Right lung (tissue), 10 donors: Measurements from ENCODE around the gene SCAF4. TPM values are rescaled to one million over a fixed set of nuclear protein-coding genes. Genes with fewer than 3 reads are reported as not detected.
A peak's percentile ranks its signal among the peaks of the same experiment; 100 is the strongest.
"Not testable (repeated sequence)": the region's sequence is repeated elsewhere in the genome, so short reads cannot be mapped to it uniquely, and the experiment has no call there.

Experiments
- DNase-seq, 2 donors: peaks; one replicate each; pipeline ENCODE4 v3.0.0-alpha.2; 2013
- long read RNA-seq, 8 donors: transcript quantifications; one replicate each; lab custom pipeline, GENCODE V29; 2026
- polyA plus RNA-seq, 5 donors: library from polyadenylated mRNA; unstranded; fragments of 120-200 nt; gene quantifications; one replicate each; pipeline versions ENCODE4 v1.2.1 to v1.2.3, GENCODE V29; 2013; ENCODE audit warnings: inconsistent platforms in 1 of 5, low replicate concordance in 1 of 5; ENCODE audit not compliant: insufficient read length in 5 of 5, insufficient read depth in 1 of 5

The SCAF4 gene, protein sequence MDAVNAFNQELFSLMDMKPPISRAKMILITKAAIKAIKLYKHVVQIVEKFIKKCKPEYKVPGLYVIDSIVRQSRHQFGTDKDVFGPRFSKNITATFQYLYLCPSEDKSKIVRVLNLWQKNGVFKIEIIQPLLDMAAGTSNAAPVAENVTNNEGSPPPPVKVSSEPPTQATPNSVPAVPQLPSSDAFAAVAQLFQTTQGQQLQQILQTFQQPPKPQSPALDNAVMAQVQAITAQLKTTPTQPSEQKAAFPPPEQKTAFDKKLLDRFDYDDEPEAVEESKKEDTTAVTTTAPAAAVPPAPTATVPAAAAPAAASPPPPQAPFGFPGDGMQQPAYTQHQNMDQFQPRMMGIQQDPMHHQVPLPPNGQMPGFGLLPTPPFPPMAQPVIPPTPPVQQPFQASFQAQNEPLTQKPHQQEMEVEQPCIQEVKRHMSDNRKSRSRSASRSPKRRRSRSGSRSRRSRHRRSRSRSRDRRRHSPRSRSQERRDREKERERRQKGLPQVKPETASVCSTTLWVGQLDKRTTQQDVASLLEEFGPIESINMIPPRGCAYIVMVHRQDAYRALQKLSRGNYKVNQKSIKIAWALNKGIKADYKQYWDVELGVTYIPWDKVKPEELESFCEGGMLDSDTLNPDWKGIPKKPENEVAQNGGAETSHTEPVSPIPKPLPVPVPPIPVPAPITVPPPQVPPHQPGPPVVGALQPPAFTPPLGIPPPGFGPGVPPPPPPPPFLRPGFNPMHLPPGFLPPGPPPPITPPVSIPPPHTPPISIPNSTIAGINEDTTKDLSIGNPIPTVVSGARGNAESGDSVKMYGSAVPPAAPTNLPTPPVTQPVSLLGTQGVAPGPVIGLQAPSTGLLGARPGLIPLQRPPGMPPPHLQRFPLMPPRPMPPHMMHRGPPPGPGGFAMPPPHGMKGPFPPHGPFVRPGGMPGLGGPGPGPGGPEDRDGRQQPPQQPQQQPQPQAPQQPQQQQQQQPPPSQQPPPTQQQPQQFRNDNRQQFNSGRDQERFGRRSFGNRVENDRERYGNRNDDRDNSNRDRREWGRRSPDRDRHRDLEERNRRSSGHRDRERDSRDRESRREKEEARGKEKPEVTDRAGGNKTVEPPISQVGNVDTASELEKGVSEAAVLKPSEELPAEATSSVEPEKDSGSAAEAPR
- 10 to 100 TPM; 36.3 to 43.3 (median 38.7) TPM for polyA plus RNA-seq
- long read RNA-seq, donor 1, full-length matches to known transcripts, result 5 of 5 reads
- long read RNA-seq, donor 1, partial matches to known transcripts, result 0 of 5 reads
- long read RNA-seq, donor 1, other reads (novel, unspliced or antisense), result 0 of 5 reads
- long read RNA-seq, donor 2, full-length matches to known transcripts, result 2 of 2 reads
- long read RNA-seq, donor 2, partial matches to known transcripts, result 0 of 2 reads
- long read RNA-seq, donor 2, other reads (novel, unspliced or antisense), result 0 of 2 reads
- long read RNA-seq, donor 3, partial matches to known transcripts, result 5 of 5 reads
- long read RNA-seq, donor 3, other reads (novel, unspliced or antisense), result 0 of 5 reads
- long read RNA-seq, donor 4, full-length matches to known transcripts, result 3 of 19 reads
- long read RNA-seq, donor 4, partial matches to known transcripts, result 16 of 19 reads
- long read RNA-seq, donor 4, other reads (novel, unspliced or antisense), result 0 of 19 reads
- long read RNA-seq, donor 5, result 0 reads
- long read RNA-seq, donor 6, full-length matches to known transcripts, result 6 of 6 reads
- long read RNA-seq, donor 6, partial matches to known transcripts, result 0 of 6 reads
- long read RNA-seq, donor 6, other reads (novel, unspliced or antisense), result 0 of 6 reads
- long read RNA-seq, donor 7, full-length matches to known transcripts, result 5 of 5 reads
- long read RNA-seq, donor 7, partial matches to known transcripts, result 0 of 5 reads
- long read RNA-seq, donor 7, other reads (novel, unspliced or antisense), result 0 of 5 reads
- long read RNA-seq, donor 8, result 0 reads

DNA sequence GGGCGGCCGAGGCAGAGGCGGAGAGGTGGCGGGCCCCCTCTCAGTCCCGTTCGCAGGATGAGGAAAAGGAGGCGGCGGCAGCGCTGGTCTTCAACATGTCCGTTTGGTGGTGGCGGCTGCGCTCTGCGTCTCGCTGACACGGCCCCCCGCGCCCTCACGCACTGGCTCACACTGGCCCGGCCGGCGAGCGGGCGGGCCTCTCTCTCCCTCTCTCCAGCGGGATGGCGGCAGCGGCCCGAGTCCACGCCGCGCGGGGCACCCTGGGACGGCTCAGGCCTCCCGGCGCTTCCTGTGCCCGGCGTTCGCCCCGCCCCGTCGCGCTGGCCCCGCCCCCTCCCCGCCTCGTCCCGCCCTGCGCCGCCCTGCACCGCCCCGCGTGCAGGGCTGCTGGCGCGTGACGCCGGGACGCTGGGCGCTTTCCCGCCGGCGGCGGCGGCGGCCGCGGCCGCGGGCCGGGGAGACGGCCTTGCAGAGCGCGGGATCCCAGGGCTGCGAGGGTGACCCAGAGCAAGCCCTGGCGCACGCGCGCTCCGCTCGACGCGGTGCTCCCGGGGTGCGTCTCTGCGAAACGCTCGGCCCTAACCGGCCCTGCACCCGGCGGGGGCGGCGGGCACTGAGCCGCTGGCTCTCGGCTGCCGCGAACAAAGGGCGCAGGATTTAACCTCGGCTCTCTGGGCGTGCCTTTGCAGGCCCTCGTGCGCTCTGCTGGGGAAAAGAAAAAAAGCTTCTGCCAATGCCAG lies at the start of gene SCAF4:
TSS of gene SCAF4 (minus strand) at position 262 of the 740 bp plus-strand sequence. CDS start 426 bp downstream, outside the sequence.
- peak; percentile 87 to 89 for DNase-seq

DNA sequence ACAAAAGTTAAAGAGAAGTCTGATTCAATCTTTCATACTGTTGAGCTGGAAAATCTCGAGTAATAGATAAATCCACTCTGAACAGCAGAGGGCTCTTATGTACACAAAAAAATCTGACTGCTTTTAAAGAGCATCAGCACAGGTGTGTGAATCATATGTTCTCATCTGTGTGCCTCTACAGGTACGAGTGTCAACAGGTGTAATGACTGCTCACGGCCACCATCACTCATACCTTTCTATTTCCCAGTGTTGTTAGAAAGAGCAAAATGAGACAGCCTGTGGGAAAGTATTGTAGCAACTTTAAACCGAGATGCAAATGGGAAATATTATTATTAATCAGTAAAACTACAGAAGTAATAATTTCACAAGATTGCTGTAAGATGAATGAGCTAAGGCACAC lies 49.0 kb upstream of the SCAF4 start:
- no peak for DNase-seq

DNA sequence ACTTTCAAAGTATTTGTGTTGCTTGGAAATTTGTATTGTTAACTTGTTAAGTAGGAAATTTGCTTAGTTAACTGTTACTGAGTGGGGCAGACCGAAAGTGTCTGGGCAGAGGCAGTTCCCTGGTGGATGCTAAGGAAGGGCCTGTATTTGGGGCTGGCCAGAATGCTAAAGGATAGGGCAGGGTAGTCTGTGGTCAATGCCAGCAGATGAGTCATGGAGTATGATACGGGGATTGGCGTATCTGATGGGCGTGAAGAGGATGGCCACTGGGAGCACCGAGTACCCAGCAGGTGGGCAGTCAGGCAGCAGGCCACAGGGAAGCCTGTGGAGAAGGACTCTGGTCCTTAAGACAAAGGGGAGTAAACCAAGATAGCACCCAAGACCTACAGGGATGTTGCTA lies 46.6 kb upstream of the SCAF4 start:
- DNase-seq, result no peak

DNA sequence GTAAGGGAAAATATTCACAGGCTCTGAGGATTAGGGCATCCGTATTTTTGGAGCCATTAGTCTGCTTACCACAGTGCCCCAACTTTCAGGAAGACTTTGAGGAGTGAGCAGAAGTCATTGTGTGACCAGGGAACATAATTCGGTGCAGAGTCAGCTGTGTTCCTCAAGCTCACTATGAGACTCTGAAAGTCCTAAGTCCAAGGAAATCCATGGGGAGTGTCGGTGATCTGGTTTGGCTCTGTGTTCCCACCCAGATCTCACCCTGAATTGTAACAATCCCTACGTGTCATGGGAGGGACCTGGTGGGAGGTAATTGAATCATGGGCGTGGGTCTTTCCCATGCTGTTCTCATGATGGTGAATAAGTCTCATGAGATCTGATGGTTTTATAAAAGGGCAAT lies 45.9 kb upstream of the SCAF4 start:
- no peak for DNase-seq

DNA sequence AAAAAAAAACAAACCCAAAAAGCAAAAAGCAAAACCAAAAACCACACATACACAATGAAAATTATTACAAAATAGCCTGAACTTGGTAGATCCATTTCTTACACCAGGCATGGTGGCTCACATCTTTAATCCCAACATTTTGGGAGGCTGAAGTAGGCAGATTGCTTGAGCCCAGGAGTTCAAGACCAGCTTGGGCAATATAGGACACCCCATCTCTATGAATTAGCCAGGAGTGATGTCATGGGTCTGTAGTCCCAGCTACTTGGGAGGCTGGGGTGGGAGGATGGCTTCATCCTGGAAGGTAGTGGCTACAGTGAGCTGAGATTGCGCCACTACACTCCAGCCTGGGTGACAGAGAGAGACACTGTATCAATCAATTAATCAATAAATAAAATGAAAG lies 42.1 kb upstream of the SCAF4 start:
- no peak for DNase-seq

DNA sequence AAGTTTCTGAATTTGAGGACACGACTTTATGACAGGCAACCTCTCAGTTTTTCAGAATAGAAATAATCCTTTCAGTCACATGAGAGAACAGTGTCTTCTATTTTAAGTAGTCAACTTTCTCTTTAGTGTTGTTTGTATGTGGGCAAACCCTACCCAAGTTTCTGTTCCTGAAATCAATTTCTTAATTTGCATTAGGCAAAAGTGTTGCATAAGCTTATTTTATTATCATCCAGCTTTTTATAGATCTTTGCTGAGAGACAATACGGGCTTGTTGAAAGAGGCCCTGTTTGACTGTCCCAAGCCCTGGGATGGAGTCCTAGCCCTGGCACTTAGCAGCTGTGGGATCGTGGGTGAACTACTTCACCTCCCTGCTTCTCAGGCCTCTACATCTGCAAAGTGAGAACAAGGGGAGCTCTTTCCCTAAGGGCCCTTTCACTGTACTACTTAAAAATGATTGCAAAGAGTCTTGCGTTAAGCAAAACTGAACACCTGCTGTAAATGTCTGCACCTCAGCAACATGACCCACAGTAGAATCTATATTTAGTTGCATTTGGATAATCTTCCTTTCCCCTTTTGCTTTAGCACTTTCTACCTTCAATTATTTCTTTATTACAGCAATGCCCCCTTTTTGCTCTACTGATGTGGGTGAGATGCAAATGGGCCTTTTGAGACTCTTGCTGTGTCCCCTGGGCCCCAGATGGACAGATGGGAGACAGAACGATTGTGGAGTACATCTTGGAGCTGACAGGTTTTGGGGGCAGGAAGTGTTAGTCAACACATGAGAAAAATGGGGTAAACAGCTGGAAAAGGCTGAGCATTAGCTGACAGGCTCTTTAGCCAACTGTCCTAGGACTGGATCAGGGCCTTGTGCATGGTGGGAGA lies 41.0 kb upstream of the SCAF4 start:
- no peak for DNase-seq

DNA sequence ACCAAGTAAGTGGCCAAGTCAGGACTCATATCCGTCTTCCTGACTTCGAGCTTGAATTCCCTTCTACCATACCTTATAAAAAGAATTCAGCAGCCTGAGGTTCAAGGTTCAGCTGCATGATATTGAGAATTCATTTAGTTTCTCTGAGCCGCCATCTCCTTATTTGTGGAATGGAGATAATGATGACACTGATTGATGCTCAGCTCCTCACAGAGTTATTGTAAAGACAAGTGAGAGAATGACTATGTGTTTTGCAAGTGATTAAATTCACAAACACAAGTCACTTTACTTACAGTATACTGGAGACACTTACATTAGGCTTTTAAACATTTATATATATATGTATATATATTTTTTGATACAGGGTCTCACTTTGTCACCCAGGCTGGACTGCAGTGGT lies 39.8 kb upstream of the SCAF4 start:
- DNase-seq, result no peak

DNA sequence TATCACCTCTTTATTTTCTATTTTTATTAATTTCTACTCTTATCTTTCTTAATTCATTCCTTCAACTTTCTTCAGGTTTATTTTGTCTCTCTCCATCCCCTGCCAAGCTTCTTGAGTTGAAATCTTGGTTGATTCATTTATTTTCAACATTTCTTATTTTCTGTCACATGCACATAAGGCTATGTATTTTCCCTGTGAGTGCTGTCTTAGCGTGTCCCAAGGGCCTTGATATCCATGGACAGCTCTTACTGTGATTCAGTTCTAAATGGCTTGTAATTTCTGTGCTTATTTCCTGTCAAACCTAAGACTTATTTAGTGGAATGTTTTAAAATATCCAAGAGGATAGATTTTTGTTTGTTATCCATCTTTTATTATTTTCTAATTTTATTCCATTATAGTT lies 36.8 kb upstream of the SCAF4 start:
- no peak for DNase-seq

DNA sequence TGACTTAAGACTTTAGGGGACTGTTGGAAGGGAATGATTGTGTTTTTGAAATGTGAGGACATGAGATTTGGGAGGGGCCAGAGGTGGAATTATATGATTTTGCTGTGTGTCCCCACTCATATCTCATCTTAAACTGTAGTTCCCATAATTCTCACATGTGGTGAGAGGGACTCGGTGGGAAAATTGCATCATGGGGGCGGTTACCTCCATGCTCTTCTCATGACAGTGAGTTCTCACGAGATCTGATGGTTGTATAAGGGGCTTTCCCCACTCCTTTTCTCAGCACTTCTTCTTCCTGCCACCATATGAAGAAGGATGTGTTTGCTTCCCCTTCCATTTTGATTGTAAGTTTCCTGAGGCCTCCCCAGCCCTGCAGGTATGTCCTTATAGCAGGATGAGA lies 35.0 kb upstream of the SCAF4 start:
- no peak for DNase-seq

DNA sequence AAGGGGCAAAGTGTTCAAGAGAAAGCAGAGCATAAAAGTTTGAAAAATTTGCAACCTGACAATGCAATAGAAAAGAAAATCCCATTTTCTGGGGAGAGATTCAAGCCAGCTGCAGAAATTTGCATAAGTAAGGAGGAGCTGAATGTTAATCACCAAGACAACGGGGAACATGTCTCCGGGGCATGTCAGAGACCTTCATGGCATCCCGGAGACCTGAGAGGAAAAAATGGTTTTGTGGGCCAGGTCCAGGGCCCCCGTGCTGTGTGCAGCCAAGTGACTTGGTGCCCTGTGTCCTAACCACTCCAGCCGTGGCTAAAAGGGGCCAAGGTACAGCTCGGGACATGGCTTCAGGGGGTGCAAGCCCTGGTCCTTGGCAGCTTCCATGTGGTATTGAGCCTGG lies 33.9 kb upstream of the SCAF4 start:
- not testable (repeated sequence) for DNase-seq

DNA sequence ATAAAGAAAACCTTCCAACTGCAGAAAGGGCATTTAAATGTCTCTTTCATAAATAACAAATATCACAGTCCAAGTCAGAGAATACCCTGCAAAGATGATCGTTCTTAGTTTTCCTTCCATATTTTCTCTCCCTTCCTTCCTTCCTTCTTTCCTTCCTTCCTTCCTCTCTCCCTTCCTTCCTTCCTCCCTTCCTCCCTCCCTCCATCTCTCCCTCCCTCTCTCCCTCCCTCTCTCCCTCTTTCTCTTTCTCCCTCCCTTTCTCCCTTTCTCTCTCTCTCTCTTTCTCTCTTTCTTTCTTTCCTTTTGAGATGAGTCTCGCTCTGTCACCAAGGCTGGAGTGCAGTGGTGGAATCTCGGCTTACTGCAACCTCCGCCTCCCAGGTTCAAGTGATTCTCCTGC lies 29.0 kb upstream of the SCAF4 start:
- DNase-seq, result no peak

DNA sequence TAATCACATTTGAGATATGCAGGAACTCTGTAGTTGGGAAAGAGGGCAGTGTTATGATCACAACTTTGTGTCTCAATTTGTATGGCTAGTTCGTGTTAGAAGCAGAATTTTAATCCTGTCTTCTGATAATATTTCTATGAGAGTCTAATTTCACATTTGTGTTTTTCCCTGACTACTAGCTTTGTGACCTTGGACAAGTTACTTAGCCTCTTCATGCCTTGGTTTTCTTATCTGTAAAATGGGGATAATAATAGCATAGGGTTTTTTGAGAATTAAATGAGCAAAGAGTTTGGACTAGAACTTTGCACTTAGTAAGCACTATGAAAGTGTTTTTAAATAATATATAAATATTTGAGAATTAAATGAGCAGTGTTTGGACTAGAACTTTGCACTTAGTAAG lies 24.9 kb upstream of the SCAF4 start:
- no peak for DNase-seq

DNA sequence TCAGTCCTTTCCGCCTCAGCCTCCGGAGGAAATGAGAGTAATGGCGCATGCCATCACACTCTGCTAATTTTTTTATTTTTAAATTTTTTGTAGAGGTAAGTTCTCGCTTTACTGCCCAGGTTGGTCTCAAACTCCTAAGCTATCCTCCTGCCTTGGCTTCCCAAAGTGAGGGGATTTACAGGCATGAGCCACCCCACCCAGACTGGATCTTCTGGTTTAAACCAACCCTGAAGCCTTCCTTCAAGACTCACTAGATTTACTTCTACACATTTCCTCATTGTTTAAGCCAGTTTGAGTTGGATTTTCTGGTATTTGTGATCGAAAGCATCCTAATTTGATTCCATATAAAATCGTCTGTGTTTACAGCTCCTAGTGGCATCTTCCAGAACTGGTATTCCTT lies 23.1 kb upstream of the SCAF4 start:
- no peak for DNase-seq

DNA sequence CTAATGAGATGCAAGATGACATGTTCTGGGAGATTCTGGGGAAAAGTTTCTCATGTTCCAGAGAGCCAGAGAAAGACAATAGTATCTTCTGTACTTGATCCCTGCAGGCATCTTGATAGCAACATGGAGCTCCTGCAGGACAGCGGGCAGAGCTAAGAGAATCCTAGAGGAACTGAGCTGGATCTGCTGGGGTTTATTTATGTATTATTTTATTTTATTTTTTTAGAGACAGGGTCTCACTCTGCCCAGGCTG lies 22.7 kb upstream of the SCAF4 start:
- DNase-seq, result no peak

DNA sequence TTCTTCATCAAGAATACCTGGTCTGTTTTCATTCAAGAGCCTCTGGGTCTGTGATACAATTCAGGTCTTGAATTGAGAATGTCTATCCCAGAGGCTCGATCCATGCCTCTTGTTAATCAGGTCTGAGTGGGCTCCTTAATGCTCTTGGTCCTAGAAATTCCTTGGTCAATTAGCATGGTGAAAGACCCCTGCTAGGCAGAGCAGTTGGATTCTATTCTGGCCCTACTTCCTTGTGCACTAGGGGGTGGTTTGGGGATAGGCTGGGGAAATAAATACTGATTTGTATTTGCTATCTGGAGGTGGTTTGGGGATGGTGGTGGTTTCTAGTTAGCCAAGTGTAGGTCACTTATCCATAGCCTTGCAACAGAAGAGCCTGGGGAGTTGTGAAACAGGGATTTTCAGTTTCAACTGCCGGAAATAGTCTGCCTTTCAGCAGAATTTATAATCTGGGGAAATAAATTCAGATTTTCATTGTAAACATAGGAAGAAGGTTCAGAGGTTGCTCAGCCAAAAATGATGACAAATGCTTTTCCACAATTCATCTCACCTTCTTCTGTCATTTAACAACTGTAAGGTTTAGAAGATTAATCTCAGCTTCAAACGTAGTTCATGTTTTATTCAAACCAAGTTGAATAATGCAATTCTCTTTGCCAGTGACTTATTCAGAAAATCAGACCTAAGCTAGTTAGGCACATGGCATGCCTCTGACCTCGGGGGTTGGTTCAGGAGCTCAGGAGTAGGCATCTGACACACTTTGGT lies 22.2 kb upstream of the SCAF4 start:
- DNase-seq, result no peak

DNA sequence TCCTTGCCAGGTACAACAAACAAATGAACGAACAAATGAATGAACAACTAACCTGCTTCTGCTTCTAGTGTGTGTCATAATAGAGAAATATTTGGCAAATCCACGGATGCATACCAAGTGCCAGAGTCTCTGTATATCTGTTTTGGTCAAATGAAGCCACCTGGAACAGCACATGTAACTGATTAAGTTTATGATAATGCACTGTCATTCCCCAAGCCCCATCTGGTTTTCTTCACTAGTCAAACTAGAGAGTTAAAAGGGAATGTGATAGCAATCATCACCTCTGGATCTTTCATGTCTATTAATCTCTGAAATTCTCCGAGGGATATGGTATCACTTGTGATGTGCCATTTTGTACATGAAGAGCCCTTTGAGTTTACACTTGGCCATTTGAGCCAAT lies 21.0 kb upstream of the SCAF4 start:
- DNase-seq, result no peak

DNA sequence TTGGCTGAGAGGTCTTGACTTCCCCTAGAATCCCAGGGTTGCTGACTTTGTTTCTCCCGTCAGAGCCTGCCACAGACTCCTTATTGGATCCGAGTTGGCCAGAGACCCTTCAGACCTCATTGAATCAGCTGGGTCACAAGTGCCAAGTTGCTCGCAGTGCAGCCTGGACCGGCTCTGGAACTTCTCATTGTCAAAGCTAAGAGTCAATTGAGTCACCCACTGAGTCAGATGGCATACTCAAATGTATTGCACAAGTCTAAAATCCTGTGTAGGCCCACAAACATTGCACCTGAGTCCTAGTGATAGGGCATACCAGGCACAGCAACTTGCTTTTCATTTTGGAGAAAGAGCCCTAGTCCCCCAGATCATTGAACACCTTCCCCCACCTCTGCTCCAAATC lies 20.4 kb upstream of the SCAF4 start:
- DNase-seq, result no peak

DNA sequence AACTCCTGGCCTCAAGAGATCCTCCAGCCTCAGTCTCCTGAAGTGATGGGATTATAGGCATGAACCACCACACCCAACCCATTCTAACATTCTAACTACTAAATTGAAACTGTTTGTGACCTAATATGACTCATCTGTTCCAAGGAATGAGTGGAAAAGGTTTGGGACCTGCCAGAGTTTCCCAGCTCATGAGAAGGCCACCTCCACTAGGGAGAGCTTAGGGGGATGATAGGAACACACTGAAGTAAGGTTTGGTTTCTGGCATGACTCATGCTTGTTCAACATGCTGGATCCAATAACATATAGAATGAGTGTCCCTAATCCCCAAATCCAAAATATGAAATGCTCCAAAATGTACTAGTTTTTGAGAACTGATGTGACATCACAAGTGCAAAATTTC lies 18.9 kb upstream of the SCAF4 start:
- DNase-seq, result no peak
